Measurements from ENCODE around the gene KIF26A. TPM values are rescaled to one million over a fixed set of nuclear protein-coding genes. Genes with fewer than 3 reads are reported as not detected.

The KIF26A gene
- total RNA-seq, 1 experiment from 2014 or later = 3.1 TPM

DNA sequence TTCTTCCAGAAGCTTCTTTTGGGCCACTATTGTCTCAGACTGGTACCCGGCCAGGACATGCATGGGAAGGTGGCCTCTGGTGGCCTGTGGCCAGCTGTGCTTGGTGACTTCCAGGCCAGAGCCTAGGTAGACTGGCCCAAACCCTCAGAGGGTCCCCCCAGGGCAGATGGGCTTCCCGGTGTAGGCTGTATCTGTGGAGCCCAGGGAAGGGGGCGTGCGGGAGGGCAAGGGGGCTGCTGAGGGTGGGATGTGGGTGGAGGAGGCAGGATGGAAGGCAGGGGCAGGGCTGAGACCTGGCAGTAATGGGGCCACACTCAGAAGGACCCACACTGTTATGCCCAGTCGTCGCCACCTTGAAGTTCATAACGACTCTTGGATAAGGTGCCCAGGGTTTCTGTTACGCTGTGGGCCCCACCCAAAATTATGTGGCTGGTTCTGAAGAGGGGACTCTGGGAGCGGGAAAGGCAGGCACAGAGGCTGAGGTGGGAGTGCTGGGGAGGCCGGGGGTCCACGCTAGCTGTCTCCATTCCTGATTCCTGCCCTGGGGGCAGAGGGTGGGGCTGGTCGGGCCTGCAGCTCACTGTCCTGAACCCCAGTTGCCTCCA is 52.1 kb downstream of the KIF26A start:
- ChIA-PET CTCF (no interaction called here), POLR2A (ENCODE audit: unreplicated experiment) (no interaction called here)
- no TSS peak for BruUV-seq (replicated peaks)
- TF ChIP-seq EZH2 (IDR thresholded peaks at IDR 0.05; ENCODE audit: low read length, unreplicated experiment) = no peak
- TF ChIP-seq CTCF (conservative IDR thresholded peaks at IDR 0.05; ENCODE audit: low read depth, low read length) = no peak
- no peak for TF ChIP-seq EZH2phosphoT487 (IDR thresholded peaks at IDR 0.05; ENCODE audit: borderline replicate concordance, low read length)
- no peak for ATAC-seq
- H3K9me2 ChIP-seq (replicated peaks; ENCODE audit: low read length) = no peaks in the 10 kb centered on the region
- H3F3A ChIP-seq (ENCODE audit: low read length, unreplicated experiment) = no peaks in the 10 kb centered on the region
- H2AFZ ChIP-seq (ENCODE audit: low read length) = no peak overlapping the region
- H3K9me3 ChIP-seq (ENCODE audit: low read length) = no peaks in the 10 kb centered on the region
- intact Hi-C loops (cut with micrococcal nuclease) = no loop called here
- DNase-seq = no peak
- H3K27ac ChIP-seq (ENCODE audit: low read length) = no peak overlapping the region
- no peaks in the 10 kb centered on the region for H3K79me2 ChIP-seq (ENCODE audit: low read length)
- H3K4me2 ChIP-seq (ENCODE audit: low read length) = no peak overlapping the region
- H3K4me3 ChIP-seq (ENCODE audit: low read length) = no peak overlapping the region
- H4K20me1 ChIP-seq (ENCODE audit: low read length) = no peaks in the 10 kb centered on the region
- no peak overlapping the region for H3K9ac ChIP-seq (ENCODE audit: low read length)
- H3K27me3 ChIP-seq (ENCODE audit: low read length) = peaks cover 7% of the 10 kb centered on the region
- no peaks in the 10 kb centered on the region for H3K4me1 ChIP-seq (ENCODE audit: insufficient read depth, low read length)
- no peaks in the 10 kb centered on the region for H3K36me3 ChIP-seq (ENCODE audit: low read depth, low read length)

DNA sequence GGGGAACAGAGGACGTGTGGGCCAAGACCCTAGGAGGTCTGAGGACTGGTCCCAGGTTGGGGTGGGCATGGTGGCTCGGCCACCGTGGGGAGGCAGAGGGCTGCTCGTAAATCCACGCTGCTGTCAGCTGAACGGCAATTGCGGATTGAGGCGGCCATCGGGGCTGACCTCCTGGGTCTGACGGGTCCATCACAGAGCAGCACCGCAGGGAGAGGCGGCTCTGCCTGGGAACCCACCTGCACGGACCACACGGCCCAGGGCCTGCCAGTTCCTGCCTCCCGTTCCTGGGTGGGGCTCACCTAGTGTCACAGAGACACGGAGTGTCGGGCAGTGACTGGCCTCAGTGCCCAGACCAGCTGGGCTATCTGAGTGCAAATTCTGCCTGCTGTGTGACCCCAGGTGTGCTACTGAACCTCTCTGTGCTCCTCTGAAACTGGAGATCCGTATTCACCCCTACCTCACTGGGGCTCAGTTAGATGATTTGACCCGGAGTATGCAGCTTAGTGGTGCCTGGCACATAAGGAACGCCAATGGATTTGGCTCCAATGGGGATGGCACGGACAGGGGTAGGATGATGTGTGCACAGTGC is 53.1 kb downstream of the KIF26A start:
- Histone ChIP-seq H3K9me2 (replicated peaks; ENCODE audit: low read length) (no peaks in the 10 kb centered on the region), H3K4me1 (ENCODE audit: insufficient read depth, low read length) (no peaks in the 10 kb centered on the region), H3F3A (ENCODE audit: low read length, unreplicated experiment) (no peaks in the 10 kb centered on the region), H3K9me3 (ENCODE audit: low read length) (no peaks in the 10 kb centered on the region), H4K20me1 (ENCODE audit: low read length) (no peaks in the 10 kb centered on the region), H3K9ac (ENCODE audit: low read length) (no peak overlapping the region), H3K27ac (ENCODE audit: low read length) (no peak overlapping the region), H3K79me2 (ENCODE audit: low read length) (no peaks in the 10 kb centered on the region), H3K36me3 (ENCODE audit: low read depth, low read length) (no peaks in the 10 kb centered on the region), H2AFZ (ENCODE audit: low read length) (no peak overlapping the region), H3K27me3 (ENCODE audit: low read length) (peaks cover 15% of the 10 kb centered on the region), H3K4me2 (ENCODE audit: low read length) (no peak overlapping the region), H3K4me3 (ENCODE audit: low read length) (no peak overlapping the region)
- ChIA-PET POLR2A (ENCODE audit: unreplicated experiment) (no interaction called here), CTCF (no interaction called here)
- ATAC-seq (no peak), DNase-seq (no peak)
- TF ChIP-seq CTCF (conservative IDR thresholded peaks at IDR 0.05; ENCODE audit: low read depth, low read length) (no peak), EZH2 (IDR thresholded peaks at IDR 0.05; ENCODE audit: low read length, unreplicated experiment) (no peak), EZH2phosphoT487 (IDR thresholded peaks at IDR 0.05; ENCODE audit: borderline replicate concordance, low read length) (no peak)
- no TSS peak for BruUV-seq (replicated peaks)
- intact Hi-C loops (cut with micrococcal nuclease) = no loop called here

GRCh38 chr14:104192146-104192882 is 53.9 kb downstream of the KIF26A start:
- ChIA-PET CTCF (no interaction called here), POLR2A (ENCODE audit: unreplicated experiment) (no interaction called here)
- intact Hi-C loops (cut with micrococcal nuclease) = no loop called here
- H3K9me2 ChIP-seq (replicated peaks; ENCODE audit: low read length) = no peaks in the 10 kb centered on the region
- no peak for ATAC-seq
- no peaks in the 10 kb centered on the region for H4K20me1 ChIP-seq (ENCODE audit: low read length)
- no peaks in the 10 kb centered on the region for H3K36me3 ChIP-seq (ENCODE audit: low read depth, low read length)
- TF ChIP-seq EZH2 (IDR thresholded peaks at IDR 0.05; ENCODE audit: low read length, unreplicated experiment) (no peak), CTCF (conservative IDR thresholded peaks at IDR 0.05; ENCODE audit: low read depth, low read length) (no peak), EZH2phosphoT487 (IDR thresholded peaks at IDR 0.05; ENCODE audit: borderline replicate concordance, low read length) (no peak)
- peaks cover 23% of the 10 kb centered on the region for H3K27me3 ChIP-seq (ENCODE audit: low read length)
- no peaks in the 10 kb centered on the region for H3F3A ChIP-seq (ENCODE audit: low read length, unreplicated experiment)
- no TSS peak for BruUV-seq (replicated peaks)
- no peaks in the 10 kb centered on the region for H3K4me1 ChIP-seq (ENCODE audit: insufficient read depth, low read length)
- no peak for DNase-seq
- no peak overlapping the region for H3K4me2 ChIP-seq (ENCODE audit: low read length)
- no peak overlapping the region for H3K9ac ChIP-seq (ENCODE audit: low read length)
- H3K27ac ChIP-seq (ENCODE audit: low read length) = no peak overlapping the region
- no peak overlapping the region for H2AFZ ChIP-seq (ENCODE audit: low read length)
- no peaks in the 10 kb centered on the region for H3K9me3 ChIP-seq (ENCODE audit: low read length)
- no peaks in the 10 kb centered on the region for H3K79me2 ChIP-seq (ENCODE audit: low read length)
- no peak overlapping the region for H3K4me3 ChIP-seq (ENCODE audit: low read length)
